Activated T-helper 1 cell treated with anti-CD3 and anti-CD28 coated beads, Interleukin-12 subunit alpha, Interleukin-12 subunit beta, Interleukin-2, Interleukin-4 antibody, amounts not matched to agents 30 ng/mL and 10 ng/mL and 1 ng/mL, durations not matched to agents 14 hours and 24 hours and 36 hours (primary cell): ENCODE results near the gene HHATL. TPM values are rescaled to one million over a fixed set of nuclear protein-coding genes. Genes with fewer than 3 reads are reported as not detected.

Experiments used
- DNase-seq: peaks from one replicate; pipeline ENCODE4 v3.0.0; 2021; ENCODE audit warnings: low spot score
- H3K27ac Mint-ChIP-seq: one replicate; pipeline ENCODE4 v1.8.0; 2021; ENCODE audit warnings: mild to moderate bottlenecking, mixed read lengths
- H3K27me3 Mint-ChIP-seq: one replicate; pipeline ENCODE4 v1.8.0; 2022; ENCODE audit warnings: mild to moderate bottlenecking, moderate library complexity, mixed read lengths; ENCODE audit not compliant: insufficient read depth
- H3K36me3 Mint-ChIP-seq: one replicate; pipeline ENCODE4 v1.8.0; 2021; ENCODE audit warnings: low read depth, mixed read lengths
- H3K4me1 Mint-ChIP-seq: one replicate; pipeline ENCODE4 v1.8.0; 2021; ENCODE audit warnings: low read depth, mixed read lengths
- H3K4me3 Mint-ChIP-seq: one replicate; pipeline ENCODE4 v1.8.0; 2021; ENCODE audit warnings: mild to moderate bottlenecking, moderate library complexity, mixed read lengths
- H3K9me3 Mint-ChIP-seq: one replicate; pipeline ENCODE4 v1.8.0; 2021; ENCODE audit warnings: mixed read lengths
- intact Hi-C: fragments of 100-400 bp; cut with micrococcal nuclease; formaldehyde crosslinking; loops from one replicate; pipeline ENCODE4 v1.15.1; 2024
- total RNA-seq: library from RNA; stranded (reverse); gene quantifications from 2 replicates; pipeline ENCODE4 v1.2.3, GENCODE V29; 2022

Gene HHATL
- total RNA-seq, 1 donor from 2014 or later = not detected

DNA sequence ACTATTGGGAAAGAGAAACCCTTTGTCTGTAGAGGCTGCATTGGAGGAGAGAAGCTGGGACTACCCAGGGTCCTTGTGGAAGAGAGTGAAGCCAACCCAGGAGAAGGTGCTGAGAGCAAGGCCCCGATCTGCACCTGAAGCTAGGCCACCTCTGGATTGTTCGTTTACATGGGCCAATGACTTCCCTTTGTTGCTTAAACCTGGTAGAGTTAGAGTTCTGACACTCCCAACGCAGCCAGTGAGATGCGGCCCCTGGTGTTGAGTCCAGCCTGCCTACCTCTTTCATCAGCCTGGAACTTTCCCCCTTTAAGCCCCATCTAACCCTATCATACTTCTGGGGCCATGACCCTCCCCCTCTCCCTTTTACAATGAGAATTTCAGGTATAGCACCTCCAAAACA lies 39.7 kb upstream of the HHATL start:
- H3K27me3 Mint-ChIP-seq = peaks cover 2% of the 10 kb centered on the region
- no peak overlapping the region for H3K27ac Mint-ChIP-seq
- H3K9me3 Mint-ChIP-seq = no peaks in the 10 kb centered on the region
- no peaks in the 10 kb centered on the region for H3K36me3 Mint-ChIP-seq
- no peak overlapping the region for H3K4me3 Mint-ChIP-seq
- intact Hi-C loops = loop anchor here (5.0 kb wide), 1 partner anchor 90 kb away; the partner anchor contains the start of gene ZBTB47
- peaks cover 15% of the 10 kb centered on the region for H3K4me1 Mint-ChIP-seq
- DNase-seq = no peak

DNA sequence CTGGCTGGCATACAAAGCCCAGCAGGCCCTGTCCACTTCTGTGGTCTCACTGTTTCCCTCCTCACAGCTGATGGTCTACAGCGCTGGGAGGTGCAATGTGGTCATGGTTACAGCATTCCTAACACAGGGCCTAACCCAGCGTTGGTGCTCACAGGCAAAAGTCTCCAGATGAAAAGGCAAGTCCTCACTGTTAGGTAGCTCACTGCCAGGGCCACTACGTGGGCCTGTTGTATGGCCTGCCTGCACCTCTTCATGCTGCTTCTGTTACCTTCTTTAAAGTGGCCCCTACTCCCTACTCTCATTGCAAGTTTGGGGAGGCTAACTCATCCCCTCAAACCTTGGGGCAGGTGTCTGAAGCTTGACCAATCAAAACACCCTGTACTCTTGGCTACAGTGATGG lies 39.2 kb upstream of the HHATL start:
- peaks cover 12% of the 10 kb centered on the region for H3K4me1 Mint-ChIP-seq
- DNase-seq = no peak
- no peaks in the 10 kb centered on the region for H3K36me3 Mint-ChIP-seq
- H3K27ac Mint-ChIP-seq = no peak overlapping the region
- no peaks in the 10 kb centered on the region for H3K9me3 Mint-ChIP-seq
- H3K4me3 Mint-ChIP-seq = no peak overlapping the region
- intact Hi-C loops = loop anchor here (5.0 kb wide), 1 partner anchor 89 kb away; the partner anchor contains the start of gene ZBTB47
- peaks cover 2% of the 10 kb centered on the region for H3K27me3 Mint-ChIP-seq

DNA sequence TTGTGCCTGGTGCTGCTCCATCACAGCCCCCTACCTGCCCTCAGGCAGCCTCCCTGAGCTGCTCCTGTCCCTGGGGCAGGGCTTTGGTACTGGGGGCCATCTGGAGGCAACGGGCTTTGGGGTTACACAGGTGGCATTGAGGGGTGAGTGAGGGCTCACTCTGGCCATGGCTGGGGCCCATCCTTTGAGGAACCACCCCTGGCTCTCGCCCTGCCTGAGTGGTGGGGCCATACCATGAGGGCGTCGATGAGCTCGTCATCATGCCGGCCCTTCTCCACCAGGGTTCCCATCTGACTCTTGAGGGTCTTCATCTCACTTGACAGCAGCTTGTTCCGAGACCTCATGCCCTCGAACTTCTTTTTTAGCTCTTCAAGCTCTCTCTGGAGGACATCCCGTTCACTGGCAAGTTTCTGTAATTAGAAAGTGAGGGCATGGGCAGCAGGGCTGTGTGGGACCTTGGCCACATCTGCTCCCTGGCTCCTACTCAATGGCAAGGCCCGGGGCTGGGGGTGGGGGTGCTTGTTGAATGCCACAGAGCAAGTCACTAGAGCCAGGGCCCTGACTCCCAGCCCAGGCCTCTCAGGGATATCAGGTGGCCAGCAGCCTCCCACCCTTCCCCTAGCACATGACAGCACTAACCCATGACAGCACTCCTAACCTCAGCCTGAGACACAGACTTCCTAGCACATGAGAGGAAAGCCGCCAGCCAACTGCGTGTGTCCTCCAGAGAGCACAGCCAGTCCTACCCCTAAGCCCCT lies 37.0 kb upstream of the HHATL start:
- no peaks in the 10 kb centered on the region for H3K36me3 Mint-ChIP-seq
- H3K27me3 Mint-ChIP-seq = peaks cover 2% of the 10 kb centered on the region
- DNase-seq = no peak
- H3K4me3 Mint-ChIP-seq = no peak overlapping the region
- no peaks in the 10 kb centered on the region for H3K9me3 Mint-ChIP-seq
- H3K4me1 Mint-ChIP-seq = peaks cover 6% of the 10 kb centered on the region
- intact Hi-C loops = loop anchor here (5.0 kb wide), 1 partner anchor 87 kb away; the partner anchor contains the start of gene ZBTB47
- H3K27ac Mint-ChIP-seq = no peak overlapping the region

DNA sequence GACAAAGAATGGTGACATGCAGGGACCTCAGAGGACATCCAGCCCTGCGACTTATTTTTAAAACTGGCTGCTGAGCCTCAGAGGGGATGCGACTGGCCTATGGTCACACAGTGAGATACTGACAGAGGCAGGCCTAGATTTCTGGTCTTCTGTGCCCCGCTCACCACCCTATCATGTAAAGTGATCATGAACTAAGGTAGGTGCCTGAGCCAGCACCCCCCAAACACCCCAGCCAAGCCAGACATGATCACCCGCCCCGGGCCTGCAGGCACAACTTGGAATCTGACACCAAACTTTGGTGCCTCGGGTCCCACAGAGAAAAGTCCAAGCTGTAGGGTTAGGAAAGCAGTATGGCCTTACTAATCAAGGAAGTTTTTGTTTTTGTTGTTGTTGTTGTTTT lies 33.9 kb upstream of the HHATL start:
- H3K4me3 Mint-ChIP-seq = no peak overlapping the region
- DNase-seq = no peak

DNA sequence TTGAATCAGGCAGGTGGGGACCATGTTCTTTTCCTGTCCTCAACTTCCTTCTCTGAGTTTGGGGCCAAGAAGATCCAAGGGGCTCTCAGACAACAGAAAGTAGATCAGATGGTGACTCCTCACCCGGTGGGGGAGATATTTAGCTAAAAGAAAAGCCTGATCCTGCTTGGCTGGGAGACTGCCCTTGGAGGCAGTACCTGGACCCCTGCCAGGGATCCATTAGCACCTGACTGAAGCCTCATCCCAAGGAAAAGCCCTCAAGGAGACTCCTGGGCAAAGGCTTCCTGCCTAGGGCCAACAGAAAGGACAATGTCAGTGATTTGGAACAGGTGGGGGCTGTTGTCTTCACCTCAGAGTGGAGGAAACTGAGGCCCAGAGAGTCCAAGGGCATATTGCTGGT lies 33.5 kb upstream of the HHATL start:
- Mint-ChIP-seq H3K27ac (no peak overlapping the region), H3K4me1 (no peaks in the 10 kb centered on the region), H3K4me3 (no peak overlapping the region), H3K36me3 (no peaks in the 10 kb centered on the region), H3K9me3 (no peaks in the 10 kb centered on the region), H3K27me3 (peaks cover 5% of the 10 kb centered on the region)
- intact Hi-C loops = no loop called here
- no peak for DNase-seq

More for the DNA sequence above, 33.9 kb upstream of the HHATL start:
- peaks cover 5% of the 10 kb centered on the region for H3K27me3 Mint-ChIP-seq
- intact Hi-C loops = no loop called here
- no peak overlapping the region for H3K27ac Mint-ChIP-seq
- H3K4me1 Mint-ChIP-seq = no peaks in the 10 kb centered on the region
- H3K9me3 Mint-ChIP-seq = no peaks in the 10 kb centered on the region
- no peaks in the 10 kb centered on the region for H3K36me3 Mint-ChIP-seq

DNA sequence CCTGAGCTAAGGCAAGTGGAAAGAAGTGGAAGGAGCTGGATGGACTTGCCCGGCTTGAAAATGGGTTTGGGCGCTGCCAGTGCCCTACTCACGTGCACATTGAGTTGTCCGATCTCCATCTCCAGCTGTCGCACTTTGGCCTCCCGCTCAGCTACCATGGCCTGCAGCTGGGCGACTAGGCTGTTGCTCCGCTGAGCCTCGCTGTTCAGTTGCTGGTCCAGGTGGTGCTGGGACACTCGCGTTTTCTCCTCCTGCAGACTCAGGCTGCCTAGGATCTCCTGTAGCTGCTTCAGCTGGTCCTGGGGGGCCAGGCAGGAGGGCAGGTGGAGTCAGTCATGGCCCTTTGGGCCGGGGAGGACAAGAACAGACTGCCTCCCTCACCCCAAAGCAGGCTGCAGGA lies 33.0 kb upstream of the HHATL start:
- DNase-seq = no peak
- peaks cover 5% of the 10 kb centered on the region for H3K27me3 Mint-ChIP-seq

GRCh38 chr3:42735019-42735418 lies 32.4 kb upstream of the HHATL start:
- H3K27ac Mint-ChIP-seq = no peak overlapping the region
- no peaks in the 10 kb centered on the region for H3K36me3 Mint-ChIP-seq
- no peak for DNase-seq
- no peaks in the 10 kb centered on the region for H3K4me1 Mint-ChIP-seq
- peaks cover 5% of the 10 kb centered on the region for H3K27me3 Mint-ChIP-seq
- H3K9me3 Mint-ChIP-seq = no peaks in the 10 kb centered on the region
- H3K4me3 Mint-ChIP-seq = no peak overlapping the region
- intact Hi-C loops = no loop called here

More for the DNA sequence above, 33.0 kb upstream of the HHATL start:
- intact Hi-C loops = no loop called here
- Mint-ChIP-seq H3K9me3 (no peaks in the 10 kb centered on the region), H3K36me3 (no peaks in the 10 kb centered on the region), H3K4me1 (no peaks in the 10 kb centered on the region), H3K4me3 (no peak overlapping the region), H3K27ac (no peak overlapping the region)

- Mint-ChIP-seq H3K4me1 (no peaks in the 10 kb centered on the region), H3K4me3 (no peak overlapping the region), H3K27me3 (peaks cover 6% of the 10 kb centered on the region), H3K27ac (no peak overlapping the region), H3K36me3 (no peaks in the 10 kb centered on the region), H3K9me3 (no peaks in the 10 kb centered on the region)
- DNase-seq = no peak
- intact Hi-C loops = no loop called here
These were observed 31.8 kb upstream of the HHATL start for GRCh38 chr3:42734263-42734860.

DNA sequence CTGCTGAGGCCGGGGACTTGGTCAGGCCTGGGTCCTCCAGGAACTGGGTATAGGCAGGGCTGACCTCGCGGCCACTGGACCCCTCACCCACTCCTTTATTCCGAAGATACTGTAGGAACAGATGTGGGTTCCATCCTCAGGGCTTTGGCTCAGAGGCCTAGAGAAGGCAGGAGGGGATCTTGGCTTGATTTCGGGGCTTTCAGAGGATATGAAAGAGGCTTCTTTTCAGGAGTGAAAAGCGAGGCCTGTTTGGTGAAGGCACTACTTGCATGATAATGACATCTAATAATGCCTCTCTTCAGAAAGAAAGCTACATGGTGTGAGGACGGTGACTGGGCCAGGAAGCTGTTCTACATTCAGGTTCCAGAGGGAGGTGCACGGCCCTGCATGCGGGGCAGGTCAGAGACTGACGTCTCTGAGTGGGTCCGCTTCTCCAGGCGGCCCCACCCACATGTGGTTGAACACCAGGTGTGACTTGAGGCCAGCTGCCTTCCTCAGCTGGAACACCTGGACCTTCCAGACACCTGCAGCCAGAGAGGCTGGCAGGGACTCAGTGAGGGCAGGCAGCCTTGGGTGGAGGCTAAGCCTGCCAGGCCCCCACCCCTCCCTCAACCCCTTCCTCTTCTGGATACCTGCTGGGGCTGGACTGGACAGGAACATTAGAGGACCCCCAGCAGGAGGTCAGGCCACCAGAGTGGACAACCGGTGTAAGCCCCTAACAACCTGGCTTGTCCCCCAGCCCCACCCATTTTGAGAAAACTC lies 31.1 kb upstream of the HHATL start:
- intact Hi-C loops = no loop called here
- H3K4me3 Mint-ChIP-seq = no peak overlapping the region
- no peak for DNase-seq
- peaks cover 6% of the 10 kb centered on the region for H3K27me3 Mint-ChIP-seq
- no peaks in the 10 kb centered on the region for H3K36me3 Mint-ChIP-seq
- H3K27ac Mint-ChIP-seq = no peak overlapping the region
- H3K4me1 Mint-ChIP-seq = no peaks in the 10 kb centered on the region
- no peaks in the 10 kb centered on the region for H3K9me3 Mint-ChIP-seq

GRCh38 chr3:42732829-42733459 lies 30.3 kb upstream of the HHATL start:
- Mint-ChIP-seq H3K27me3 (peaks cover 6% of the 10 kb centered on the region), H3K4me3 (no peak overlapping the region), H3K9me3 (no peaks in the 10 kb centered on the region), H3K4me1 (no peaks in the 10 kb centered on the region), H3K36me3 (no peaks in the 10 kb centered on the region), H3K27ac (no peak overlapping the region)
- intact Hi-C loops = no loop called here
- no peak for DNase-seq

GRCh38 chr3:42732196-42732828 lies 29.7 kb upstream of the HHATL start:
- H3K27ac Mint-ChIP-seq = no peak overlapping the region
- no peaks in the 10 kb centered on the region for H3K36me3 Mint-ChIP-seq

DNA sequence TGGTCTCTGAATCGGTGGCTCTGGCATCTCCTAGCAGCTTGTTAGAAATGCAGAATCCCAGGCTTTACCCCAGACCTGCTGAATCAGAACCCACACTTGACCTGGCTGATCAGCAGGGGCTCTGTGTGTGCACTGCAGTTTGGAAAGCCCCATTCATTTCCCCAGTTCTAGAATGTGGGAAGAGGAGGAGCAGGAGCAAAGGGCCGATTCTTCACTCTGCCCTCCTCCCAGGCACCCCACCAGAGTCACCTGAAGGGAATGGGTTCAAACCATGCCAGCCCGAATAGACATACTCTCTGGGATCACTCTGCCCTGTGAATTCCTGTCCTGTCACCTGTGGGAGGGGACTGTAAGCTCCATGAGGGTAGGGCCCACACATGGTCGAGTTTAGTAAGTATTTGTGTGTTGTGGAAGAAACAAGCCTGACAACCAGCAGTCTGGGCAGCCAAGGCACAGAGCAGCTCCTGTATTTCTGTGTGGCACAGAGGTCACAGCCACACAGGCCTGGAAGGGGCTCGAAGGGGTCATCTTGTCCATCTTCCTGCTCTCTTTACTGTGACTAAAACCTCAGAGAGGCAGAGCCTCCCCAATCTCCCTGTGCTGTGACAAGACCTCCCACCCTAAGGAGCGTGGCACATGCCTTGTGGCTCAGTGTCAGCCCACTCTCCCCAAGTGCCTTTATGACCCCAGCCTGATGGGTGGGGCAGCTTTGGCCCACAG lies 29.0 kb upstream of the HHATL start:
- no peaks in the 10 kb centered on the region for H3K36me3 Mint-ChIP-seq
- H3K27ac Mint-ChIP-seq = no peak overlapping the region
- H3K9me3 Mint-ChIP-seq = no peaks in the 10 kb centered on the region
- no peaks in the 10 kb centered on the region for H3K4me1 Mint-ChIP-seq
- intact Hi-C loops = no loop called here
- no peak for DNase-seq
- no peak overlapping the region for H3K4me3 Mint-ChIP-seq
- H3K27me3 Mint-ChIP-seq = peaks cover 7% of the 10 kb centered on the region

More at GRCh38 chr3:42732196-42732828, 29.7 kb upstream of the HHATL start:
- no peaks in the 10 kb centered on the region for H3K4me1 Mint-ChIP-seq
- H3K4me3 Mint-ChIP-seq = no peak overlapping the region
- peaks cover 7% of the 10 kb centered on the region for H3K27me3 Mint-ChIP-seq
- intact Hi-C loops = no loop called here
- DNase-seq = no peak
- H3K9me3 Mint-ChIP-seq = no peaks in the 10 kb centered on the region
